H1 (cell line): ENCODE data around the gene SKAP1. TPM values are rescaled to one million over a fixed set of nuclear protein-coding genes. Genes with fewer than 3 reads are reported as not detected.

Experiments used
- microRNA counts: library from miRNA; unstranded; fragments of <30 nt; microRNA quantifications from one replicate; lab custom pipeline; 2015
- microRNA-seq, 2 experiments: library from miRNA; unstranded; fragments of <30 nt; microRNA quantifications; one replicate each; pipeline versions ENCODE4 to v1.2.0, GENCODE V29; 2016 to 2020; ENCODE audit warnings: borderline microRNAs expressed in 2 of 2, borderline number of aligned reads in 2 of 2, borderline replicate concordance in 1 of 2
- polyA plus RNA-seq, 7 experiments: library from polyadenylated mRNA; depleted of rRNA in 3 of 7; stranded (reverse) in 5 of 7; unstranded in 2 of 7; fragments of >200 nt in 5 of 7; fragments of 200-250 nt in 2 of 7; gene quantifications; 1 replicate in 5 of 7; 2 replicates in 1 of 7; 4 replicates in 1 of 7; pipeline versions ENCODE4 v1.2.1 to v1.2.3, GENCODE V29; 2011 to 2013; ENCODE audit warnings: missing spikeins in 2 of 7, mixed read lengths in 2 of 7
- small RNA-seq: library from polyadenylated mRNA; stranded (forward); fragments of <200 nt; extraction: miRNeasy Mini kit (QIAGEN cat#:217004); gene quantifications from one replicate; pipeline ENCODE3, GENCODE V24; 2013; ENCODE audit not compliant: insufficient read depth
- total RNA-seq: library from RNA; stranded (reverse); fragmentation: NEBNext Ultra II Directional; extraction: Animal tissue kit (Norgen Biotek cat#: 25700); gene quantifications from 2 replicates; pipeline ENCODE4 v1.2.1, GENCODE V29; 2021

SKAP1 gene
- total and polyA plus RNA-seq, 2 of the 8 experiments (the other 6 are each of a cell fraction or from before 2014, with no cell fraction given) = not detected

MicroRNA genes within 50 kb of the gene (microRNA counts, 767-probe panel; counts per million panel counts)
- microRNA hsa-miR-1203 (lab: Ali Mortazavi, UCI) = 879 counts per million, percentile 95 among the panel's probes with 10 or more counts

Small RNA genes within 50 kb of the gene (microRNA-seq; reads per million reads assigned to microRNA genes)
- gene MIR1203 = 0 reads per million in 2 experiments

Small RNA genes within 50 kb of the gene (small RNA-seq; reads per million reads assigned to genes)
- gene MIR1203 (not detected), gene RF00012 (not detected), gene RF00019 (not detected), gene RNU6-1152P (not detected), gene RNU6-1201P (not detected)

Other genes with a start within 250 kb of the SKAP1 start
- not detected in 2 replicates for gene HOXB1, start 100.8 kb upstream of the SKAP1 start, total RNA-seq
- not detected in 2 replicates for gene HOXB1, start 100.8 kb upstream of the SKAP1 start, polyA plus RNA-seq (2011; rRNA removed)
- not detected in 2 replicates for gene HOXB2, start 114.9 kb upstream of the SKAP1 start, total RNA-seq
- not detected in 2 replicates for gene HOXB2, start 114.9 kb upstream of the SKAP1 start, polyA plus RNA-seq (2011; rRNA removed)
- not detected in 2 replicates for gene HOXB4, start 148.1 kb upstream of the SKAP1 start, total RNA-seq
- gene HOXB4, start 148.1 kb upstream of the SKAP1 start, polyA plus RNA-seq (2011; rRNA removed) = not detected in 2 replicates
- not detected in 2 replicates for gene HOXB3, start 160.0 kb upstream of the SKAP1 start, total RNA-seq
- not detected in 2 replicates for gene HOXB3, start 160.0 kb upstream of the SKAP1 start, polyA plus RNA-seq (2011; rRNA removed)
- not detected in 2 replicates for gene HOXB5, start 163.6 kb upstream of the SKAP1 start, total RNA-seq
- gene HOXB5, start 163.6 kb upstream of the SKAP1 start, polyA plus RNA-seq (2011; rRNA removed) = not detected in 2 replicates
- not detected in 2 replicates for gene HOXB6, start 174.8 kb upstream of the SKAP1 start, total RNA-seq
- gene HOXB6, start 174.8 kb upstream of the SKAP1 start, polyA plus RNA-seq (2011; rRNA removed) = not detected in 2 replicates
- gene HOXB7, start 180.8 kb upstream of the SKAP1 start, total RNA-seq = not detected in 2 replicates
- not detected in 2 replicates for gene HOXB7, start 180.8 kb upstream of the SKAP1 start, polyA plus RNA-seq (2011; rRNA removed)
- gene HOXB8, start 185.1 kb upstream of the SKAP1 start, total RNA-seq = not detected in 2 replicates
- not detected in 2 replicates for gene HOXB8, start 185.1 kb upstream of the SKAP1 start, polyA plus RNA-seq (2011; rRNA removed)
- gene HOXB9, start 196.1 kb upstream of the SKAP1 start, total RNA-seq = not detected in 2 replicates
- gene HOXB9, start 196.1 kb upstream of the SKAP1 start, polyA plus RNA-seq (2011; rRNA removed) = not detected in 2 replicates